Hematopoietic multipotent progenitor cell (in vitro differentiated cells): ENCODE results near the gene SLC16A10. TPM values are rescaled to one million over a fixed set of nuclear protein-coding genes. Genes with fewer than 3 reads are reported as not detected.
A peak's percentile ranks its signal among the peaks of the same experiment; 100 is the strongest.

ENCODE experiments used
- DNase-seq, 3 donors: peaks; one replicate each; pipeline ENCODE4 v3.0.0-alpha.2; 2011 to 2015; ENCODE audit warnings: low read depth in 2 of 3, low spot score in 2 of 3
- total RNA-seq: library from RNA; depleted of rRNA; stranded (reverse); fragments of >200 nt; gene quantifications from one replicate; pipeline ENCODE4 v1.2.3, GENCODE V29; 2012

SLC16A10 gene
- total RNA-seq, 1 donor: 3.8 TPM

- DNase-seq: peak; percentile 34 to 82 (median 62)
Measured at GRCh38 chr6:111210194-111210728, 123.0 kb downstream of the SLC16A10 start.

GRCh38 chr6:111211411-111212030 lies 124.2 kb downstream of the SLC16A10 start:
- peak in 2 of 3 donors; percentile 54 to 72 for DNase-seq

- peak in 1 of 3 donors; percentile 40 for DNase-seq
Measured at GRCh38 chr6:111212625-111213024, 125.3 kb downstream of the SLC16A10 start.

- no peak for DNase-seq
Measured at GRCh38 chr6:111215131-111215530, 127.8 kb downstream of the SLC16A10 start.

GRCh38 chr6:111219785-111220184 lies 132.5 kb downstream of the SLC16A10 start:
- no peak for DNase-seq

- DNase-seq: peak in 1 of 3 donors; percentile 21
Measured at GRCh38 chr6:111220383-111221031, 133.2 kb downstream of the SLC16A10 start.

GRCh38 chr6:111221804-111222203 lies 134.5 kb downstream of the SLC16A10 start:
- DNase-seq: no peak

GRCh38 chr6:111222341-111222740 lies 135.0 kb downstream of the SLC16A10 start:
- DNase-seq: no peak

GRCh38 chr6:111228094-111228493 lies 140.8 kb downstream of the SLC16A10 start:
- DNase-seq: no peak

- DNase-seq: peak in 1 of 3 donors; percentile 32
Measured at GRCh38 chr6:111230351-111231089, 143.2 kb downstream of the SLC16A10 start.

- no peak for DNase-seq
Measured at GRCh38 chr6:111231090-111231459, 143.8 kb downstream of the SLC16A10 start.

GRCh38 chr6:111237852-111238251 lies 150.5 kb downstream of the SLC16A10 start:
- DNase-seq: no peak

- peak in 1 of 3 donors; percentile 24 for DNase-seq
Measured at GRCh38 chr6:111238464-111239119, 151.3 kb downstream of the SLC16A10 start.

- DNase-seq: peak in 1 of 3 donors; percentile 17
Measured at GRCh38 chr6:111239461-111239860, 152.2 kb downstream of the SLC16A10 start.

GRCh38 chr6:111242452-111242851 lies 155.1 kb downstream of the SLC16A10 start:
- no peak for DNase-seq

GRCh38 chr6:111243095-111243494 lies 155.8 kb downstream of the SLC16A10 start:
- DNase-seq: no peak

- DNase-seq: no peak
Measured at GRCh38 chr6:111248789-111249188, 161.5 kb downstream of the SLC16A10 start.

GRCh38 chr6:111250791-111251354 lies 163.6 kb downstream of the SLC16A10 start:
- no peak for DNase-seq

- DNase-seq: no peak
Measured at GRCh38 chr6:111252726-111253125, 165.4 kb downstream of the SLC16A10 start.

GRCh38 chr6:111254004-111254778 lies 166.9 kb downstream of the SLC16A10 start:
- DNase-seq: no peak
